MCF 10A (cell line): ENCODE measurements around the gene SLC25A39. TPM values are rescaled to one million over a fixed set of nuclear protein-coding genes. Genes with fewer than 3 reads are reported as not detected.

Experiments used
- BruUV-seq: library from RNA; stranded (reverse); fragments of 400-500 nt; replicated peaks from 2 replicates; lab custom pipeline; 2021; lab: Mats Ljungman, UMichigan
- CTCF ChIA-PET: fragments of 300-600 bp; sonication (Branson Sonifier 250); formaldehyde crosslinking; extraction: SDS; loops from one replicate; lab custom pipeline; 2021; ENCODE audit warnings: antibody characterized with exemption, inconsistent platforms; lab: Yijun Ruan, JAX
- POLR2A ChIA-PET: fragments of 300-600, 350-650 bp; sonication (Branson Sonifier 250); formaldehyde crosslinking; extraction: SDS; loops from one replicate; lab custom pipeline; 2020; ENCODE audit warnings: antibody characterized with exemption, inconsistent platforms; lab: Yijun Ruan, JAX
- DNase-seq: peaks from one replicate; pipeline ENCODE4 v3.0.0-alpha.2; 2018; ENCODE audit not compliant: unreplicated experiment
- H3K27ac Mint-ChIP-seq: one replicate; pipeline ENCODE4 v1.8.0; 2022; ENCODE audit warnings: mild to moderate bottlenecking, low read depth, mixed read lengths; ENCODE audit not compliant: unreplicated experiment
- H3K27me3 Mint-ChIP-seq: one replicate; pipeline ENCODE4 v1.8.0; 2022; ENCODE audit warnings: mixed read lengths; ENCODE audit not compliant: insufficient read depth, unreplicated experiment
- H3K36me3 Mint-ChIP-seq: one replicate; pipeline ENCODE4 v1.8.0; 2022; ENCODE audit warnings: mild to moderate bottlenecking, moderate library complexity, mixed read lengths; ENCODE audit not compliant: insufficient read depth, unreplicated experiment
- H3K4me1 Mint-ChIP-seq: one replicate; pipeline ENCODE4 v1.8.0; 2022; ENCODE audit warnings: mixed read lengths; ENCODE audit not compliant: insufficient read depth, unreplicated experiment
- H3K4me3 Mint-ChIP-seq: one replicate; pipeline ENCODE4 v1.8.0; 2022; ENCODE audit warnings: mild to moderate bottlenecking, moderate library complexity, mixed read lengths; ENCODE audit not compliant: unreplicated experiment
- H3K9me3 Mint-ChIP-seq: one replicate; pipeline ENCODE4 v1.8.0; 2022; ENCODE audit warnings: mixed read lengths; ENCODE audit not compliant: unreplicated experiment
- CTCF ChIP-seq: fragments of 200-600 bp; IDR thresholded peaks from one replicate; pipeline ENCODE4 v1.8.0; 2022; ENCODE audit warnings: antibody characterized with exemption, mild to moderate bottlenecking; ENCODE audit not compliant: unreplicated experiment
- intact Hi-C: fragments of 100-400 bp; cut with micrococcal nuclease; formaldehyde crosslinking; loops from 2 replicates; pipeline ENCODE4 v1.14.1; 2022
- total RNA-seq: library from RNA; stranded (reverse); gene quantifications from 2 replicates; pipeline ENCODE4 v1.2.3, GENCODE V29; 2022

SLC25A39 gene
- total RNA-seq, 1 experiment from 2014 or later, result 157 TPM

DNA sequence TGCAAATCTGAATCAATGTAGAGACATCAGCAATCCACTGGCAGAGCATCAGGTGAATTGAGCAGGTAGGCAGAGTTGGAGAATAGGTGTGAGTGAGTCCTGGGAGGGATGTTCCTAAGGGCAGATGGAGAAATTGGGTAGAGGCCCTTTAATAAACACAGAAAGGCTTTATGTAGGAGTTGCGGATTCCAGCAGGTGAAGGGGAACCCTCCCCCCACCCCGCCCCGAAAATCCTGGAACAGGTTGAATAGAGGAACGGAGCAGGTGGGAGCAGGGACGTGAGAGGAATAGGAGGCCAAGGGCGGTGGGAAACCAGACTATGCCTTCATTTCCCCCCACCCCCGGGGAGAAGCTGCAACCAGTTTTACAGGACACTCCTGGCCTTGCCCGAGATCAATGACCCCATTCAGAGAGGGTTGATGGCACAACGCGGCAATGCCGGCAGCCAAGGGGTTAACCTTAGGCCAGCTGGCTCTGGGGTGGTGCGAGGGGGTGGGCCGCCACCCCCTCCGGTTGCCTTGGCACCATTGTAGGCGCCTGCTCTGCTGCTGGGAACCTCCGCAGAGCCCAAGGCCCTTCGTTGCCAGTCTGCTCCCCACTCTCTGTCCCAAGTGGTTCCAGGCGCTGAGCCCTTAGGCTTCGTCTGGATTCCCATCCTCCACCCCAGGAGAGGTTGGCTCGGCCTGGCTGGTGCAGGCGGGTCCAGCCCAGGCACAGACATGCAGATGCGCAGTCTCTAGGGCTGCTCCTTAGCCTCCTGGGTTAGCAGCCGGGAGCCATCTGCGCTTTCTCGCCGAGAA is 17.0 kb downstream of the SLC25A39 start:
- peak; percentile 36 for DNase-seq
- Mint-ChIP-seq H3K36me3 (no peaks in the 10 kb centered on the region), H3K9me3 (no peaks in the 10 kb centered on the region), H3K27ac (no peak overlapping the region), H3K4me3 (peak overlapping the region; percentile 68), H3K4me1 (peaks cover 10% of the 10 kb centered on the region), H3K27me3 (peaks cover 15% of the 10 kb centered on the region)
- CTCF ChIA-PET, result interaction anchor here (0.6 kb wide), 2 partner anchors 58 to 104 kb away, joined by 3 read pairs; no protein-coding TSS in a partner anchor
- POLR2A ChIA-PET, result interaction anchor here (0.8 to 1.9 kb wide), 2 partner anchors 37 to 87 kb away, joined by 3 to 11 read pairs; partner anchors contain the start of gene UBTF
- TF ChIP-seq CTCF, result no peak
- intact Hi-C loops, result loop anchor here (5.0 kb wide), 1 partner anchor 70 kb away; no protein-coding TSS in a partner anchor
- BruUV-seq, result no TSS peak

GRCh38 chr17:44304651-44305050 is 20.0 kb downstream of the SLC25A39 start:
- no TSS peak for BruUV-seq
- H3K36me3 Mint-ChIP-seq, result no peaks in the 10 kb centered on the region
- H3K9me3 Mint-ChIP-seq, result no peaks in the 10 kb centered on the region
- ChIA-PET CTCF (no interaction called here), POLR2A (no interaction called here)
- peaks cover 25% of the 10 kb centered on the region for H3K27me3 Mint-ChIP-seq
- intact Hi-C loops, result loop anchor here (5.0 kb wide), 1 partner anchor 67 kb away; no protein-coding TSS in a partner anchor
- no peak for TF ChIP-seq CTCF
- peaks cover 6% of the 10 kb centered on the region for H3K4me1 Mint-ChIP-seq
- no peak for DNase-seq
- no peak overlapping the region for H3K4me3 Mint-ChIP-seq
- no peak overlapping the region for H3K27ac Mint-ChIP-seq

DNA sequence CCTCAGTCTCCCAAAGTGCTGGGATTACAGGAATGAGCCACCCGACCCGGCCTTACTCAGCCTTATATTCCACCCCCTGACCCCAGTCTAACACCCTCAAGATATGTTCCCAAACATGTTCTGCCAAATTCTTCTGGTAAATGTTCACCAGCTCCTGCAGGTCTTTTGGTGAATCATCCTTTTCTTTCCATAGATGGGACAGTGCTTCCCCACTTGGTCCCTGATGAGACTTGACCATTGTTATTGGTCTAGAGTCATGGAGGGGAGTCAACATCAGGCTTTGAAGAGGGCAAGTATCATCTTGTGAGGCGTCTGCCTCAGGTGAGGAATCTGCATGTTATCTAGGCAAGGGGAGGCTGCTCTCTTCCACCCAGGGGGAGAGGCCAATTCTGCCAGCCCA is 26.6 kb downstream of the SLC25A39 start:
- Mint-ChIP-seq H3K27me3 (peaks cover 20% of the 10 kb centered on the region), H3K4me3 (no peak overlapping the region), H3K9me3 (no peaks in the 10 kb centered on the region), H3K27ac (no peak overlapping the region), H3K36me3 (peaks cover 5% of the 10 kb centered on the region), H3K4me1 (peaks cover 11% of the 10 kb centered on the region)
- intact Hi-C loops, result no loop called here
- TF ChIP-seq CTCF, result no peak
- DNase-seq, result peak; percentile 71
- no TSS peak for BruUV-seq
- POLR2A ChIA-PET, result interaction anchor here (0.7 to 1.7 kb wide), 3 partner anchors 26 to 81 kb away, joined by 3 to 4 read pairs (median 4); no protein-coding TSS in a partner anchor
- CTCF ChIA-PET, result no interaction called here

- peaks cover 11% of the 10 kb centered on the region for H3K4me1 Mint-ChIP-seq
- ChIA-PET CTCF (no interaction called here), POLR2A (interaction anchor here (0.6 to 1.9 kb wide), 2 partner anchors 12 to 37 kb away, joined by 3 to 5 read pairs; no protein-coding TSS in a partner anchor)
- BruUV-seq, result no TSS peak
- H3K27me3 Mint-ChIP-seq, result peaks cover 13% of the 10 kb centered on the region
- no peaks in the 10 kb centered on the region for H3K9me3 Mint-ChIP-seq
- no peak overlapping the region for H3K27ac Mint-ChIP-seq
- no peak overlapping the region for H3K4me3 Mint-ChIP-seq
- no peak for DNase-seq
- peaks cover 4% of the 10 kb centered on the region for H3K36me3 Mint-ChIP-seq
- no peak for TF ChIP-seq CTCF
- intact Hi-C loops, result no loop called here
Observed at GRCh38 chr17:44293509-44294226, 31.0 kb downstream of the SLC25A39 start.
